ENCODE results near the gene SCN2B.

Gene SCN2B

DNA sequence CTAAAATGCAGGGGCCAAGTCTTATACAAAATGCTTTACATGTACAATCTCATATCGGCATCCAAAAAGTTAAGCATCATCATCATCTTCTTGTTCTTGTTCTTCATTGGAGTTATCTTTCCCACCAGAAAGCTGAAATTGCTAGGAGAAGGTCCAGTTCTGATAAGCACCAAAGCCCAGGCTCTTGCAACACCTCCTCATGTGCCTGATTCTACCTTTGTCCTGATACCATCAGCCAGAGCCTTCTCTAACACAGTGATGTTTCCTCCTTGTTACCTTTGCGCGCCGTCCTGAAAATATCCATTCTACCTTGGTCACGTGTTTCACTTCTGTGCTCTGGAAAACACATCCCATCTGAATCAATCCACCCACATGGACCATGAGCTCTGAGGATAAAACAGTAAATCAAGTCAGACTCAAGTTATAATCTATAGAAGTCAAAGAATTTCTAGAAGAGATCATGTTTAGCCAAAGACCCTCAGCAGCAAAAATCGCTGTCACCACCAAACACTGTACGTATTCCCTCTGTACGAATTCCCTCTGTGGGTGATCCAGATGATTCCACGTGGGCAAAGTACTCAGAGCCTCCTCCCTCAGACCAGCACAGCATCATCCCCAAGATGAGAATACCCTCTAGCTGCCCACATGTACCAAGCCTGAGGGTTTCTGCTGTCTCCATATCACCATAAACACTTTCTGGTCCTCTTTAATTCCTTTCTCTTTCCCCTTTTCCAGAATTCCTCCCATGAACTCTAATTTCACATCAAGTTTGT, 29.4 kb upstream of the SCN2B start:
- Histone ChIP-seq H3K27ac (ENCODE audit: extremely low read depth, low read depth, low read length) (no peak overlapping the region), H3K36me3 (ENCODE audit: control insufficient read depth in 2 of 2, insufficient read depth in 1 of 2, low read length in 2 of 2) (no peaks in the 10 kb centered on the region), H3K4me3 (ENCODE audit: low read depth, low read length) (no peak overlapping the region), H3K9me3 (ENCODE audit: control insufficient read depth, insufficient read depth, low read depth, low read length) (no peaks in the 10 kb centered on the region), H3K4me1 (ENCODE audit: control insufficient read depth, insufficient read depth, low read length) (no peaks in the 10 kb centered on the region)
- no peak for TF ChIP-seq HOXC10 (CRISPR knock-in tag; IDR thresholded peaks at IDR 0.05)
- CTCF ChIA-PET, result interaction anchor here (0.9 kb wide), 1 partner anchor 7 kb away, joined by 3 read pairs; no protein-coding TSS in a partner anchor
- POLR2A ChIA-PET, result no interaction called here

GRCh38 chr11:118202599-118203422, 26.4 kb upstream of the SCN2B start:
- Histone ChIP-seq H3K4me1 (ENCODE audit: control insufficient read depth, insufficient read depth, low read length) (no peaks in the 10 kb centered on the region), H3K27ac (ENCODE audit: extremely low read depth, low read depth, low read length) (no peak overlapping the region), H3K36me3 (ENCODE audit: control insufficient read depth in 2 of 2, insufficient read depth in 1 of 2, low read length in 2 of 2) (no peaks in the 10 kb centered on the region), H3K4me3 (ENCODE audit: low read depth, low read length) (no peak overlapping the region), H3K9me3 (ENCODE audit: control insufficient read depth, insufficient read depth, low read depth, low read length) (no peaks in the 10 kb centered on the region)
- no peak for TF ChIP-seq ZNF585B (tag by site-specific recombination; IDR thresholded peaks at IDR 0.05)
- TF ChIP-seq GFI1B (tag by site-specific recombination; IDR thresholded peaks at IDR 0.05), result no peak
- TF ChIP-seq EGR2 (tag by site-specific recombination; IDR thresholded peaks at IDR 0.05; ENCODE audit: low read depth), result no peak
- TF ChIP-seq ZNF830 (tag by site-specific recombination; IDR thresholded peaks at IDR 0.05; ENCODE audit: low read depth), result no peak
- no peak for TF ChIP-seq ZNF26 (tag by site-specific recombination; IDR thresholded peaks at IDR 0.05)
- no peak for TF ChIP-seq ZSCAN16 (tag by site-specific recombination; IDR thresholded peaks at IDR 0.05)
- TF ChIP-seq, protein P1, sequence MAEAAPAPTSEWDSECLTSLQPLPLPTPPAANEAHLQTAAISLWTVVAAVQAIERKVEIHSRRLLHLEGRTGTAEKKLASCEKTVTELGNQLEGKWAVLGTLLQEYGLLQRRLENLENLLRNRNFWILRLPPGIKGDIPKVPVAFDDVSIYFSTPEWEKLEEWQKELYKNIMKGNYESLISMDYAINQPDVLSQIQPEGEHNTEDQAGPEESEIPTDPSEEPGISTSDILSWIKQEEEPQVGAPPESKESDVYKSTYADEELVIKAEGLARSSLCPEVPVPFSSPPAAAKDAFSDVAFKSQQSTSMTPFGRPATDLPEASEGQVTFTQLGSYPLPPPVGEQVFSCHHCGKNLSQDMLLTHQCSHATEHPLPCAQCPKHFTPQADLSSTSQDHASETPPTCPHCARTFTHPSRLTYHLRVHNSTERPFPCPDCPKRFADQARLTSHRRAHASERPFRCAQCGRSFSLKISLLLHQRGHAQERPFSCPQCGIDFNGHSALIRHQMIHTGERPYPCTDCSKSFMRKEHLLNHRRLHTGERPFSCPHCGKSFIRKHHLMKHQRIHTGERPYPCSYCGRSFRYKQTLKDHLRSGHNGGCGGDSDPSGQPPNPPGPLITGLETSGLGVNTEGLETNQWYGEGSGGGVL (tag by site-specific recombination; IDR thresholded peaks at IDR 0.05), result no peak
- TF ChIP-seq ZNF184 (tag by site-specific recombination; IDR thresholded peaks at IDR 0.05), result no peak
- TF ChIP-seq, protein P2, sequence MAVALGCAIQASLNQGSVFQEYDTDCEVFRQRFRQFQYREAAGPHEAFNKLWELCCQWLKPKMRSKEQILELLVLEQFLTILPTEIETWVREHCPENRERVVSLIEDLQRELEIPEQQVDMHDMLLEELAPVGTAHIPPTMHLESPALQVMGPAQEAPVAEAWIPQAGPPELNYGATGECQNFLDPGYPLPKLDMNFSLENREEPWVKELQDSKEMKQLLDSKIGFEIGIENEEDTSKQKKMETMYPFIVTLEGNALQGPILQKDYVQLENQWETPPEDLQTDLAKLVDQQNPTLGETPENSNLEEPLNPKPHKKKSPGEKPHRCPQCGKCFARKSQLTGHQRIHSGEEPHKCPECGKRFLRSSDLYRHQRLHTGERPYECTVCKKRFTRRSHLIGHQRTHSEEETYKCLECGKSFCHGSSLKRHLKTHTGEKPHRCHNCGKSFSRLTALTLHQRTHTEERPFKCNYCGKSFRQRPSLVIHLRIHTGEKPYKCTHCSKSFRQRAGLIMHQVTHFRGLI (tag by site-specific recombination; IDR thresholded peaks at IDR 0.05), result no peak
- TF ChIP-seq MYNN (tag by site-specific recombination; IDR thresholded peaks at IDR 0.05; ENCODE audit: borderline replicate concordance), result no peak
- TF ChIP-seq ZBTB26 (tag by site-specific recombination; optimal IDR thresholded peaks at IDR 0.05), result no peak
- no peak for TF ChIP-seq ZNF664 (tag by site-specific recombination; IDR thresholded peaks at IDR 0.05)
- no peak for TF ChIP-seq ZNF777 (tag by site-specific recombination; IDR thresholded peaks at IDR 0.05; ENCODE audit: borderline replicate concordance)
- no peak for TF ChIP-seq ZFP3 (tag by site-specific recombination; IDR thresholded peaks at IDR 0.05; ENCODE audit: low read depth)
- CTCF ChIA-PET, result interaction anchor here (0.6 to 1.0 kb wide), 2 partner anchors 39 to 101 kb away, joined by 3 to 5 read pairs; no protein-coding TSS in a partner anchor
- POLR2A ChIA-PET, result no interaction called here

Measured in HEK293 (cell line).